GM18499 (cell line): ENCODE results near the gene LRRC63.
"Not testable (repeated sequence)": the region's sequence is repeated elsewhere in the genome, so short reads cannot be mapped to it uniquely, and the experiment has no call there.

Experiments
- ATAC-seq: cut with Tn5 transposase; IDR thresholded peaks from one replicate; pipeline ENCODE4 v1.9.1; 2021; ENCODE audit warnings: moderate number of reproducible peaks; ENCODE audit not compliant: insufficient read depth, unreplicated experiment

LRRC63 gene

GRCh38 chr13:46220234-46220633 is 8.5 kb downstream of the LRRC63 start:
- ATAC-seq = not testable (repeated sequence)

GRCh38 chr13:46229251-46229650 is 17.5 kb downstream of the LRRC63 start:
- no peak for ATAC-seq

GRCh38 chr13:46232281-46232680 is 20.6 kb downstream of the LRRC63 start:
- no peak for ATAC-seq

GRCh38 chr13:46235286-46235685 is 23.6 kb downstream of the LRRC63 start:
- no peak for ATAC-seq

- ATAC-seq = no peak
Observed at GRCh38 chr13:46265292-46265691, 53.6 kb downstream of the LRRC63 start.

GRCh38 chr13:46267166-46267565 is 55.4 kb downstream of the LRRC63 start:
- ATAC-seq = no peak

- ATAC-seq = no peak
Observed at GRCh38 chr13:46270416-46270815, 58.7 kb downstream of the LRRC63 start.

- no peak for ATAC-seq
Observed at GRCh38 chr13:46274094-46274698, 62.5 kb downstream of the LRRC63 start.

- no peak for ATAC-seq
Observed at GRCh38 chr13:46278474-46278873, 66.7 kb downstream of the LRRC63 start.

GRCh38 chr13:46281779-46282178 is 70.1 kb downstream of the LRRC63 start:
- no peak for ATAC-seq

GRCh38 chr13:46283912-46284824 is 72.4 kb downstream of the LRRC63 start:
- not testable (repeated sequence) for ATAC-seq

GRCh38 chr13:46286972-46287371 is 75.2 kb downstream of the LRRC63 start:
- ATAC-seq = no peak

- ATAC-seq = no peak
Observed at GRCh38 chr13:46288570-46289259, 77.0 kb downstream of the LRRC63 start.

- no peak for ATAC-seq
Observed at GRCh38 chr13:46289260-46289955, 77.7 kb downstream of the LRRC63 start.

GRCh38 chr13:46290434-46290833 is 78.7 kb downstream of the LRRC63 start:
- ATAC-seq = no peak

- no peak for ATAC-seq
Observed at GRCh38 chr13:46293436-46293835, 81.7 kb downstream of the LRRC63 start.

GRCh38 chr13:46295491-46296114 is 83.9 kb downstream of the LRRC63 start:
- peak; percentile 21 for ATAC-seq

GRCh38 chr13:46296115-46296822 is 84.5 kb downstream of the LRRC63 start:
- peak; percentile 49 for ATAC-seq

- ATAC-seq = no peak
Observed at GRCh38 chr13:46296921-46297320, 85.2 kb downstream of the LRRC63 start.
